HG02884 (cell line): Measurements from ENCODE around the gene NDRG3.
"Not testable (repeated sequence)": the region's sequence is repeated elsewhere in the genome, so short reads cannot be mapped to it uniquely, and the experiment has no call there.

Experiments used
- ATAC-seq: cut with Tn5 transposase; IDR thresholded peaks from one replicate; pipeline ENCODE4 v1.9.1; 2021; ENCODE audit warnings: mild to moderate bottlenecking, moderate library complexity; ENCODE audit not compliant: unreplicated experiment

NDRG3 gene

GRCh38 chr20:36646678-36647077 lies 99.2 kb downstream of the NDRG3 start:
- ATAC-seq: no peak

GRCh38 chr20:36645998-36646397 lies 99.9 kb downstream of the NDRG3 start, which contains the start of gene SLA2:
SLA2 (minus strand) TSS chr20:36646196; CDS start chr20:36641335, 4,861 bp downstream.
- no peak for ATAC-seq

- no peak for ATAC-seq
Measured at GRCh38 chr20:36645353-36645752, 100.5 kb downstream of the NDRG3 start.

GRCh38 chr20:36644706-36645095 lies 101.2 kb downstream of the NDRG3 start:
- ATAC-seq: no peak

GRCh38 chr20:36644032-36644705 lies 101.7 kb downstream of the NDRG3 start:
- ATAC-seq: no peak

GRCh38 chr20:36642136-36642535 lies 103.8 kb downstream of the NDRG3 start:
- no peak for ATAC-seq

GRCh38 chr20:36641506-36641843 lies 104.4 kb downstream of the NDRG3 start:
- no peak for ATAC-seq

GRCh38 chr20:36638876-36639400 lies 107.0 kb downstream of the NDRG3 start:
- not testable (repeated sequence) for ATAC-seq

GRCh38 chr20:36634342-36634741 lies 111.5 kb downstream of the NDRG3 start:
- ATAC-seq: no peak

- no peak for ATAC-seq
Measured at GRCh38 chr20:36633285-36633772, 112.6 kb downstream of the NDRG3 start.

- ATAC-seq: no peak
Measured at GRCh38 chr20:36632487-36633284, 113.2 kb downstream of the NDRG3 start.

GRCh38 chr20:36632147-36632486 lies 113.8 kb downstream of the NDRG3 start:
- no peak for ATAC-seq

GRCh38 chr20:36631646-36632045 lies 114.2 kb downstream of the NDRG3 start:
- ATAC-seq: no peak

- no peak for ATAC-seq
Measured at GRCh38 chr20:36629719-36630681, 115.9 kb downstream of the NDRG3 start.

- no peak for ATAC-seq
Measured at GRCh38 chr20:36628076-36628475, 117.8 kb downstream of the NDRG3 start.

- ATAC-seq: no peak
Measured at GRCh38 chr20:36624944-36625324, 121.0 kb downstream of the NDRG3 start.

- ATAC-seq: no peak
Measured at GRCh38 chr20:36624068-36624943, 121.6 kb downstream of the NDRG3 start.

GRCh38 chr20:36623444-36623843 lies 122.4 kb downstream of the NDRG3 start:
- ATAC-seq: no peak

GRCh38 chr20:36620917-36621316 lies 125.0 kb downstream of the NDRG3 start:
- no peak for ATAC-seq
